Liver (tissue), 9 donors: ENCODE results near the gene ACOXL. TPM values are rescaled to one million over a fixed set of nuclear protein-coding genes. Genes with fewer than 3 reads are reported as not detected.
A peak's percentile ranks its signal among the peaks of the same experiment; 100 is the strongest.

Source experiments
- DNase-seq: peaks from one replicate; pipeline ENCODE4 v3.0.0-alpha.2; 2017; ENCODE audit warnings: low spot score
- H3K27ac ChIP-seq, 2 donors: one replicate each; pipeline ENCODE4 v1.7.0; 2013; ENCODE audit warnings: inconsistent platforms in 2 of 2, low read length in 2 of 2, control low read depth in 1 of 2, low read depth in 1 of 2, mild to moderate bottlenecking in 1 of 2
- H3K27me3 ChIP-seq, 4 donors: one replicate each; pipeline versions ENCODE4 v1.6.1 to v1.7.0; 2013; ENCODE audit warnings: low read length in 3 of 4, inconsistent platforms in 1 of 4, mild to moderate bottlenecking in 1 of 4, moderate library complexity in 1 of 4; ENCODE audit not compliant: control insufficient read depth in 4 of 4, insufficient read depth in 4 of 4
- H3K36me3 ChIP-seq, 4 donors: one replicate each; pipeline versions ENCODE4 v1.6.1 to v1.7.0; 2013; ENCODE audit warnings: low read length in 3 of 4, mild to moderate bottlenecking in 3 of 4, low read depth in 1 of 4, moderate library complexity in 1 of 4; ENCODE audit not compliant: control insufficient read depth in 4 of 4, insufficient read depth in 3 of 4
- H3K4me1 ChIP-seq, 4 donors: one replicate each; pipeline versions ENCODE4 v1.6.1 to v1.7.0; 2013; ENCODE audit warnings: low read length in 3 of 4, mild to moderate bottlenecking in 3 of 4, moderate library complexity in 1 of 4; ENCODE audit not compliant: control insufficient read depth in 4 of 4, insufficient read depth in 4 of 4
- H3K4me3 ChIP-seq, 3 donors: one replicate each; pipeline versions ENCODE4 v1.6.1 to v1.7.0; 2013; ENCODE audit warnings: low read length in 3 of 3, control low read depth in 1 of 3, low read depth in 1 of 3, mild to moderate bottlenecking in 1 of 3
- H3K9ac ChIP-seq, 2 donors: one replicate each; pipeline ENCODE4 v1.7.0; 2013; ENCODE audit warnings: low read length in 2 of 2, mild to moderate bottlenecking in 2 of 2, moderate library complexity in 2 of 2, control low read depth in 1 of 2, low read depth in 1 of 2
- H3K9me3 ChIP-seq, 4 donors: one replicate each; pipeline versions ENCODE4 v1.6.1 to v1.7.0; 2013; ENCODE audit warnings: low read length in 3 of 4; ENCODE audit not compliant: control insufficient read depth in 4 of 4
- EGR1 ChIP-seq, 2 donors: IDR thresholded peaks; 2 replicates each; pipeline ENCODE4 v1.6.1; 2016 to 2018; ENCODE audit warnings: antibody characterized with exemption in 2 of 2, low read depth in 2 of 2
- FOXA1 ChIP-seq: IDR thresholded peaks from 2 replicates; pipeline ENCODE4 v1.6.1; 2016; ENCODE audit warnings: antibody characterized with exemption
- FOXA2 ChIP-seq: IDR thresholded peaks from 2 replicates; pipeline ENCODE4 v1.6.1; 2016; ENCODE audit warnings: antibody characterized with exemption
- GABPA ChIP-seq, 2 donors: IDR thresholded peaks in 1 of 2; conservative IDR thresholded peaks in 1 of 2; 2 replicates each; pipeline ENCODE4 v1.6.1; 2016; ENCODE audit warnings: antibody characterized with exemption in 2 of 2, mild to moderate bottlenecking in 1 of 2, moderate library complexity in 1 of 2
- HNF4A ChIP-seq, 2 donors: conservative IDR thresholded peaks; 2 replicates each; pipeline ENCODE4 v1.6.1; 2016; ENCODE audit warnings: antibody characterized with exemption in 2 of 2, mild to moderate bottlenecking in 2 of 2
- HNF4G ChIP-seq: IDR thresholded peaks from 2 replicates; pipeline ENCODE4 v1.6.1; 2016; ENCODE audit warnings: antibody characterized with exemption
- JUND ChIP-seq, 2 donors: IDR thresholded peaks; 2 replicates each; pipeline ENCODE4 v1.6.1; 2016; ENCODE audit warnings: antibody characterized with exemption in 2 of 2
- NR2F2 ChIP-seq: IDR thresholded peaks from 2 replicates; pipeline ENCODE4 v1.6.1; 2016; ENCODE audit warnings: antibody characterized with exemption
- RAD21 ChIP-seq, 2 donors: IDR thresholded peaks; 2 replicates each; pipeline ENCODE4 v1.6.1; 2016; ENCODE audit warnings: antibody characterized with exemption in 2 of 2, mild to moderate bottlenecking in 2 of 2
- SP1 ChIP-seq: IDR thresholded peaks from 2 replicates; pipeline ENCODE4 v1.6.1; 2018; ENCODE audit warnings: antibody characterized with exemption, mild to moderate bottlenecking
- TAF1 ChIP-seq: conservative IDR thresholded peaks from 2 replicates; pipeline ENCODE4 v1.6.1; 2016; ENCODE audit warnings: antibody characterized with exemption, mild to moderate bottlenecking
- YY1 ChIP-seq: IDR thresholded peaks from 2 replicates; pipeline ENCODE4 v1.6.1; 2016; ENCODE audit warnings: antibody characterized with exemption, mild to moderate bottlenecking
- WGBS: extraction: QIAGEN DNeasy Blood & Tissue Kit; methylation state at CpG from one replicate; pipeline ENCODE4 v1.1.7; 2013; 5-methylcytosine and 5-hydroxymethylcytosine counted together
- polyA plus RNA-seq, 2 donors: library from polyadenylated mRNA; stranded (reverse) in 1 of 2; unstranded in 1 of 2; fragments of 200-250 nt in 1 of 2; fragments of >200 nt in 1 of 2; fragmentation: Nextera tagmentation in 1 of 2; extraction: Ambion mirVana in 1 of 2; gene quantifications; one replicate each; pipeline versions ENCODE4 v1.2.1 to v1.2.3, GENCODE V29; 2013 to 2015
- total RNA-seq, 2 donors: library from RNA; depleted of rRNA; stranded (reverse); fragments of >200 nt; gene quantifications; one replicate each; pipeline ENCODE4 v1.2.3, GENCODE V29; 2014
- TF ChIP-seq, protein P1 (sequence below): fragments of 150-350 bp; IDR thresholded peaks from 2 replicates; pipeline ENCODE4 v1.5.1; 2017; ENCODE audit warnings: improper control_type of control experiment, low read depth, low read length; ENCODE audit not compliant: missing input control
- TF ChIP-seq, protein P2 (sequence below): IDR thresholded peaks from 2 replicates; pipeline ENCODE4 v1.6.1; 2016; ENCODE audit warnings: antibody characterized with exemption
- TF ChIP-seq, protein P3 (sequence below): IDR thresholded peaks from 2 replicates; pipeline ENCODE4 v1.6.1; 2016; ENCODE audit warnings: antibody characterized with exemption, mild to moderate bottlenecking
- TF ChIP-seq, protein P4 (sequence below): IDR thresholded peaks from 2 replicates; pipeline ENCODE4 v1.6.1; 2016; ENCODE audit warnings: antibody characterized with exemption
- TF ChIP-seq, protein P5 (sequence below): IDR thresholded peaks from 2 replicates; pipeline ENCODE4 v1.6.1; 2016; ENCODE audit warnings: antibody characterized with exemption
- donor health status: healthy.
- donor health status: healthy.
- donor health status: healthy.
- donor health status: healthy.
- donor health status: healthy.

ACOXL gene
- total and polyA plus RNA-seq, 4 donors: 0.07 TPM; not detected in 3

DNA sequence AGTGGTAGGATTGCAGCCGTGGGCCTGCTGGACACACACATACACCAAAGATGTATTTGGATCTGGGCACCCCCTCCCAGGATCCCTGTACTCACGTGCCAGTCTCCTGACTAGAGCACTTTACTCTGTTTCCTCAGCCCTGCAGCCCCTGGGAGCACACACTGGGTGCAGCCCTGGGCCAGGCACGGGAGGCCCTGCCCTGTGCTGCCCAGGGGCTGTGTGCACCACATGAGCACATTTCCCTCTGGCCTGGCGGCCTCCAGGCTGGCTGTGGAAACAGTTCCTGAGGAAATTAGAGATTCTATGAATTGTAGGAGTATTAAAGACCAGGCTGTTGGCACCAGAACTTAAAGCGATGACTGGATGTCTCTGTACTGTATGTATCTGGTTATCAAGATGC is 433.7 kb downstream of the ACOXL start:
- Histone ChIP-seq H3K27ac (no peak overlapping the region), H3K36me3 (peaks cover 3 to 33% (median 22%) of the 10 kb centered on the region in 4 donors), H3K9ac (no peak overlapping the region), H3K27me3 (no peaks in the 10 kb centered on the region), H3K4me3 (no peak overlapping the region), H3K9me3 (no peaks in the 10 kb centered on the region), H3K4me1 (peaks cover 9 to 21% (median 18%) of the 10 kb centered on the region in 4 donors)
- TF ChIP-seq EGR1 (IDR thresholded peaks at IDR 0.05; ENCODE audit: low read depth in 2 of 2): no peak
- no peak for TF ChIP-seq HNF4G
- no peak for TF ChIP-seq JUND (IDR thresholded peaks at IDR 0.05)
- TF ChIP-seq SP1: no peak
- TF ChIP-seq, protein P1, sequence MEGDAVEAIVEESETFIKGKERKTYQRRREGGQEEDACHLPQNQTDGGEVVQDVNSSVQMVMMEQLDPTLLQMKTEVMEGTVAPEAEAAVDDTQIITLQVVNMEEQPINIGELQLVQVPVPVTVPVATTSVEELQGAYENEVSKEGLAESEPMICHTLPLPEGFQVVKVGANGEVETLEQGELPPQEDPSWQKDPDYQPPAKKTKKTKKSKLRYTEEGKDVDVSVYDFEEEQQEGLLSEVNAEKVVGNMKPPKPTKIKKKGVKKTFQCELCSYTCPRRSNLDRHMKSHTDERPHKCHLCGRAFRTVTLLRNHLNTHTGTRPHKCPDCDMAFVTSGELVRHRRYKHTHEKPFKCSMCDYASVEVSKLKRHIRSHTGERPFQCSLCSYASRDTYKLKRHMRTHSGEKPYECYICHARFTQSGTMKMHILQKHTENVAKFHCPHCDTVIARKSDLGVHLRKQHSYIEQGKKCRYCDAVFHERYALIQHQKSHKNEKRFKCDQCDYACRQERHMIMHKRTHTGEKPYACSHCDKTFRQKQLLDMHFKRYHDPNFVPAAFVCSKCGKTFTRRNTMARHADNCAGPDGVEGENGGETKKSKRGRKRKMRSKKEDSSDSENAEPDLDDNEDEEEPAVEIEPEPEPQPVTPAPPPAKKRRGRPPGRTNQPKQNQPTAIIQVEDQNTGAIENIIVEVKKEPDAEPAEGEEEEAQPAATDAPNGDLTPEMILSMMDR: no peak
- no peak for TF ChIP-seq NR2F2
- TF ChIP-seq, protein P2, sequence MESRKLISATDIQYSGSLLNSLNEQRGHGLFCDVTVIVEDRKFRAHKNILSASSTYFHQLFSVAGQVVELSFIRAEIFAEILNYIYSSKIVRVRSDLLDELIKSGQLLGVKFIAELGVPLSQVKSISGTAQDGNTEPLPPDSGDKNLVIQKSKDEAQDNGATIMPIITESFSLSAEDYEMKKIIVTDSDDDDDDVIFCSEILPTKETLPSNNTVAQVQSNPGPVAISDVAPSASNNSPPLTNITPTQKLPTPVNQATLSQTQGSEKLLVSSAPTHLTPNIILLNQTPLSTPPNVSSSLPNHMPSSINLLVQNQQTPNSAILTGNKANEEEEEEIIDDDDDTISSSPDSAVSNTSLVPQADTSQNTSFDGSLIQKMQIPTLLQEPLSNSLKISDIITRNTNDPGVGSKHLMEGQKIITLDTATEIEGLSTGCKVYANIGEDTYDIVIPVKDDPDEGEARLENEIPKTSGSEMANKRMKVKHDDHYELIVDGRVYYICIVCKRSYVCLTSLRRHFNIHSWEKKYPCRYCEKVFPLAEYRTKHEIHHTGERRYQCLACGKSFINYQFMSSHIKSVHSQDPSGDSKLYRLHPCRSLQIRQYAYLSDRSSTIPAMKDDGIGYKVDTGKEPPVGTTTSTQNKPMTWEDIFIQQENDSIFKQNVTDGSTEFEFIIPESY: no peak
- TF ChIP-seq GABPA (IDR thresholded peaks at IDR 0.05 in 1 of 2, conservative IDR thresholded peaks at IDR 0.05 in 1 of 2): no peak
- no peak for TF ChIP-seq FOXA2
- TF ChIP-seq, protein P3, sequence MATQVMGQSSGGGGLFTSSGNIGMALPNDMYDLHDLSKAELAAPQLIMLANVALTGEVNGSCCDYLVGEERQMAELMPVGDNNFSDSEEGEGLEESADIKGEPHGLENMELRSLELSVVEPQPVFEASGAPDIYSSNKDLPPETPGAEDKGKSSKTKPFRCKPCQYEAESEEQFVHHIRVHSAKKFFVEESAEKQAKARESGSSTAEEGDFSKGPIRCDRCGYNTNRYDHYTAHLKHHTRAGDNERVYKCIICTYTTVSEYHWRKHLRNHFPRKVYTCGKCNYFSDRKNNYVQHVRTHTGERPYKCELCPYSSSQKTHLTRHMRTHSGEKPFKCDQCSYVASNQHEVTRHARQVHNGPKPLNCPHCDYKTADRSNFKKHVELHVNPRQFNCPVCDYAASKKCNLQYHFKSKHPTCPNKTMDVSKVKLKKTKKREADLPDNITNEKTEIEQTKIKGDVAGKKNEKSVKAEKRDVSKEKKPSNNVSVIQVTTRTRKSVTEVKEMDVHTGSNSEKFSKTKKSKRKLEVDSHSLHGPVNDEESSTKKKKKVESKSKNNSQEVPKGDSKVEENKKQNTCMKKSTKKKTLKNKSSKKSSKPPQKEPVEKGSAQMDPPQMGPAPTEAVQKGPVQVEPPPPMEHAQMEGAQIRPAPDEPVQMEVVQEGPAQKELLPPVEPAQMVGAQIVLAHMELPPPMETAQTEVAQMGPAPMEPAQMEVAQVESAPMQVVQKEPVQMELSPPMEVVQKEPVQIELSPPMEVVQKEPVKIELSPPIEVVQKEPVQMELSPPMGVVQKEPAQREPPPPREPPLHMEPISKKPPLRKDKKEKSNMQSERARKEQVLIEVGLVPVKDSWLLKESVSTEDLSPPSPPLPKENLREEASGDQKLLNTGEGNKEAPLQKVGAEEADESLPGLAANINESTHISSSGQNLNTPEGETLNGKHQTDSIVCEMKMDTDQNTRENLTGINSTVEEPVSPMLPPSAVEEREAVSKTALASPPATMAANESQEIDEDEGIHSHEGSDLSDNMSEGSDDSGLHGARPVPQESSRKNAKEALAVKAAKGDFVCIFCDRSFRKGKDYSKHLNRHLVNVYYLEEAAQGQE: no peak
- no peak for TF ChIP-seq RAD21 (IDR thresholded peaks at IDR 0.05)
- TF ChIP-seq, protein P4, sequence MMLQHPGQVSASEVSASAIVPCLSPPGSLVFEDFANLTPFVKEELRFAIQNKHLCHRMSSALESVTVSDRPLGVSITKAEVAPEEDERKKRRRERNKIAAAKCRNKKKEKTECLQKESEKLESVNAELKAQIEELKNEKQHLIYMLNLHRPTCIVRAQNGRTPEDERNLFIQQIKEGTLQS: no peak
- TF ChIP-seq HNF4A (conservative IDR thresholded peaks at IDR 0.05): no peak
- WGBS: 96% methylated on average over 5 of the region's 5 CpGs
- DNase-seq: no peak

DNA sequence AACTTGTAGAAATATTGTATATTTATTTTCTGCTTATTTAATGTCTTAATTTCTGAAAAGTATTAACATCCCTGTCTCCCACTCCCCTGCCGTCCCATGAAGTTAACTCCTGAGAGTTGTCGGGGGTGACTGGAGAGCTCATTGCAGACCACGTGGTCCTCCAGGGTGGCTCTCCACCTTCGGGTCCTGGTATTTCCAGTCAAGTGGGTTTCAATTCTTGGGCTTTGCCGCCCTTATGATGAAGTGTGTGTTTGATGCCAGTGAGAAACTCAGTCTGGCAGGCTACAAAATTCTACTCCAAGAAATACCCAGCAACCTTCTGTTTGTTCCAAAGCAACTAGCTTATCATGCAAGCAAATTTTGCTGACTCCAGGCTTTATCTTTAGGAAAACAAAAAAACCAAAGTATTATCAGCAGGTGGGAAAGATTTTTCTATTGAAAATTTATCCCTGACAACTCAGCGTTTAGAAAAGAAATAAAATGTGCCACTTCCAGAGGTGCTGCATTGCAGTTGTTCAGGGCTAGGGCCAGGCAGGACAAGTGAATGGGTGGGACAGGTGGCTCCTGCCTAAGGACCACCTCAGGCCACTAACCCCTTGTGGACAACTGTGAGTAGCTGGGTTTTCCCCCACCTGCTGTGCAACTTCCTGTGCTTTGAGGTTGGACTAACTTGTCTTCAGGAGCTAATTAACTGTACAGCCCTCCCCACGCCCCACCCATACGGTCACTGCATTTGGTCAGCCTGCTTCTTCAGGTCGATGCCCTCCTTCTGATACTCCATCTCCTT is 434.9 kb downstream of the ACOXL start:
- peaks cover 3 to 10% (median 8%) of the 10 kb centered on the region in 4 donors for H3K4me1 ChIP-seq
- WGBS: 90% methylated on average over 9 of the region's 9 CpGs
- TF ChIP-seq HNF4A (conservative IDR thresholded peaks at IDR 0.05): no peak
- no peak for TF ChIP-seq GABPA (IDR thresholded peaks at IDR 0.05 in 1 of 2, conservative IDR thresholded peaks at IDR 0.05 in 1 of 2)
- no peak for TF ChIP-seq TAF1
- TF ChIP-seq FOXA2: no peak
- TF ChIP-seq, protein P5, sequence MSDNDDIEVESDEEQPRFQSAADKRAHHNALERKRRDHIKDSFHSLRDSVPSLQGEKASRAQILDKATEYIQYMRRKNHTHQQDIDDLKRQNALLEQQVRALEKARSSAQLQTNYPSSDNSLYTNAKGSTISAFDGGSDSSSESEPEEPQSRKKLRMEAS: no peak
- TF ChIP-seq EGR1 (IDR thresholded peaks at IDR 0.05; ENCODE audit: low read depth in 2 of 2): no peak
- no peak for TF ChIP-seq NR2F2
- no peak for TF ChIP-seq SP1
- TF ChIP-seq, protein P2: no peak
- no peak for TF ChIP-seq RAD21 (IDR thresholded peaks at IDR 0.05)
- no peak for TF ChIP-seq HNF4G
- TF ChIP-seq, protein P1: no peak
- TF ChIP-seq YY1: no peak
- TF ChIP-seq FOXA1: no peak
- peak; percentile 51 for DNase-seq
- no peaks in the 10 kb centered on the region for H3K9me3 ChIP-seq
- no peaks in the 10 kb centered on the region for H3K27me3 ChIP-seq
- no peak overlapping the region for H3K9ac ChIP-seq
- no peak overlapping the region for H3K4me3 ChIP-seq
- H3K27ac ChIP-seq: no peak overlapping the region
- H3K36me3 ChIP-seq: peaks cover 3 to 33% (median 22%) of the 10 kb centered on the region in 4 donors
